Astrocyte (in vitro differentiated cells and primary cell): ENCODE measurements around the gene NUP50.

Source experiments
- CTCF ChIP-seq: IDR thresholded peaks from 2 replicates; pipeline ENCODE4 v1.5.1; 2011; ENCODE audit warnings: low read depth, mild to moderate bottlenecking, inconsistent platforms, low read length, moderate library complexity; ENCODE audit not compliant: insufficient read depth
- EZH2 ChIP-seq: IDR thresholded peaks from 2 replicates; pipeline ENCODE4 v1.6.1; 2012; ENCODE audit warnings: mild to moderate bottlenecking, low read length, inconsistent platforms; ENCODE audit not compliant: insufficient read depth

- TF ChIP-seq CTCF = no peak
- no peak for TF ChIP-seq EZH2
Measured at GRCh38 chr22:45166932-45167331, 3.2 kb downstream of the NUP50 start.
